A673 (cell line): ENCODE results near the gene SYNE1. TPM values are rescaled to one million over a fixed set of nuclear protein-coding genes. Genes with fewer than 3 reads are reported as not detected.
"Not testable (repeated sequence)": the region's sequence is repeated elsewhere in the genome, so short reads cannot be mapped to it uniquely, and the experiment has no call there.

ENCODE experiments used
- BruUV-seq: library from RNA; stranded (reverse); fragments of 400-500 nt; replicated peaks from 2 replicates; lab custom pipeline; 2021; lab: Mats Ljungman, UMichigan
- CTCF ChIA-PET: fragments of 300-600 bp; sonication (Branson Sonifier 250); formaldehyde crosslinking; loops from one replicate; lab custom pipeline; 2022; ENCODE audit warnings: antibody characterized with exemption; lab: Charles Lee
- POLR2A ChIA-PET: fragments of 300-600 bp; sonication (Branson Sonifier 250); formaldehyde crosslinking; loops from one replicate; lab custom pipeline; 2022; ENCODE audit warnings: antibody characterized with exemption; ENCODE audit not compliant: low non-redundant PET; lab: Charles Lee
- DNase-seq: peaks from one replicate; pipeline ENCODE4 v3.0.0-alpha.2; 2015; ENCODE audit warnings: low spot score
- H3K27ac ChIP-seq: fragments of 200-600 bp; sonication (generic); 2 replicates; pipeline ENCODE4 v1.5.1; 2016; ENCODE audit warnings: mixed run types, low read depth, mild to moderate bottlenecking, mixed read lengths, antibody characterized with exemption, low read length; ENCODE audit not compliant: poor library complexity, severe bottlenecking
- H3K27me3 ChIP-seq: fragments of 200-600 bp; sonication (generic); replicated peaks from 2 replicates; pipeline ENCODE4 v1.6.1; 2017; ENCODE audit warnings: mixed run types, low read depth, mild to moderate bottlenecking, mixed read lengths, antibody characterized with exemption, low read length; ENCODE audit not compliant: insufficient read depth, poor library complexity
- H3K36me3 ChIP-seq: fragments of 200-600 bp; sonication (generic); 2 replicates; pipeline ENCODE4 v1.6.1; 2016; ENCODE audit warnings: mixed run types, mild to moderate bottlenecking, mixed read lengths, antibody characterized with exemption, low read length; ENCODE audit not compliant: insufficient read depth, poor library complexity, severe bottlenecking
- H3K4me1 ChIP-seq: fragments of 200-600 bp; sonication (generic); 2 replicates; pipeline ENCODE4 v1.6.1; 2017; ENCODE audit warnings: mixed run types, mild to moderate bottlenecking, mixed read lengths, antibody characterized with exemption, low read length; ENCODE audit not compliant: insufficient read depth, poor library complexity, severe bottlenecking
- H3K4me3 ChIP-seq: fragments of 200-600 bp; sonication (generic); 2 replicates; pipeline ENCODE4 v1.5.1; 2016; ENCODE audit warnings: low read depth, mixed run types, mild to moderate bottlenecking, mixed read lengths, low read length; ENCODE audit not compliant: poor library complexity, severe bottlenecking
- H3K9me3 ChIP-seq: fragments of 200-600 bp; sonication (generic); 2 replicates; pipeline ENCODE4 v1.6.1; 2016; ENCODE audit warnings: mixed run types, low read depth, mild to moderate bottlenecking, mixed read lengths, antibody characterized with exemption, low read length; ENCODE audit not compliant: poor library complexity, severe bottlenecking
- EZH2 ChIP-seq: fragments of 200-600 bp; sonication (generic); IDR thresholded peaks from 2 replicates; pipeline ENCODE4 v1.6.1; 2017; ENCODE audit warnings: borderline replicate concordance, low read depth, mild to moderate bottlenecking, mixed read lengths, antibody characterized with exemption, low read length; ENCODE audit not compliant: poor library complexity, severe bottlenecking
- intact Hi-C: fragments of 100-400 bp; cut with micrococcal nuclease; formaldehyde crosslinking; loops from one replicate; pipeline ENCODE4 v1.10.0; 2022; ENCODE audit not compliant: unreplicated experiment
- total RNA-seq: library from RNA; stranded (reverse); gene quantifications from 2 replicates; pipeline ENCODE4 v1.2.3, GENCODE V29; 2021
- TF ChIP-seq, protein P1 (sequence below): fragments of 300-800, 200-600 bp; sonication (generic); conservative IDR thresholded peaks from 2 replicates; pipeline ENCODE4 v1.5.1; 2017; ENCODE audit warnings: low read depth, mild to moderate bottlenecking, antibody characterized with exemption, low read length, moderate library complexity, mixed read lengths

The SYNE1 gene
- total RNA-seq, 1 experiment from 2014 or later: 12.1 TPM

DNA sequence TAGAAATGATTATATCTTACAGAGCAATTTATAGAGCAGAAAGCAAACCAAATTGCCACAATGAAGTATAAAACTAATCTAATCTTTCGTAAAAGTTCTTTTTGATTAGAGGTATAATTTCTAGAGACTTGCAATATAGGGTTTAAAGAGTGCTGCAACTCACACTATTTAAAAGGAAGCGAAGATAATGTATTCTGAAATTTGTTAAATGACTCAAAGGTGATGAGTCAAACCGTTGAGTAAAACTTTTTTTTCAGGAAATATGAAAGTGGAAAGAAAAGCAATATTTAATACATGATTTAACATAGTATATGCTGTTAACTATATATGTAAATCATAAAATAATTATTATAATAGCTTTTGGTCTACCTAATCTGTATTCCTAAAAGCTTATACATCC lies 133.6 kb downstream of the SYNE1 start:
- TF ChIP-seq EZH2: no peak
- TF ChIP-seq, protein P1, sequence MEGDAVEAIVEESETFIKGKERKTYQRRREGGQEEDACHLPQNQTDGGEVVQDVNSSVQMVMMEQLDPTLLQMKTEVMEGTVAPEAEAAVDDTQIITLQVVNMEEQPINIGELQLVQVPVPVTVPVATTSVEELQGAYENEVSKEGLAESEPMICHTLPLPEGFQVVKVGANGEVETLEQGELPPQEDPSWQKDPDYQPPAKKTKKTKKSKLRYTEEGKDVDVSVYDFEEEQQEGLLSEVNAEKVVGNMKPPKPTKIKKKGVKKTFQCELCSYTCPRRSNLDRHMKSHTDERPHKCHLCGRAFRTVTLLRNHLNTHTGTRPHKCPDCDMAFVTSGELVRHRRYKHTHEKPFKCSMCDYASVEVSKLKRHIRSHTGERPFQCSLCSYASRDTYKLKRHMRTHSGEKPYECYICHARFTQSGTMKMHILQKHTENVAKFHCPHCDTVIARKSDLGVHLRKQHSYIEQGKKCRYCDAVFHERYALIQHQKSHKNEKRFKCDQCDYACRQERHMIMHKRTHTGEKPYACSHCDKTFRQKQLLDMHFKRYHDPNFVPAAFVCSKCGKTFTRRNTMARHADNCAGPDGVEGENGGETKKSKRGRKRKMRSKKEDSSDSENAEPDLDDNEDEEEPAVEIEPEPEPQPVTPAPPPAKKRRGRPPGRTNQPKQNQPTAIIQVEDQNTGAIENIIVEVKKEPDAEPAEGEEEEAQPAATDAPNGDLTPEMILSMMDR: no peak
- intact Hi-C loops: no loop called here
- Histone ChIP-seq H3K36me3 (no peaks in the 10 kb centered on the region), H3K27ac (no peak overlapping the region), H3K27me3 (no peaks in the 10 kb centered on the region), H3K4me3 (no peak overlapping the region), H3K4me1 (no peaks in the 10 kb centered on the region), H3K9me3 (no peaks in the 10 kb centered on the region)
- no peak for DNase-seq
- ChIA-PET CTCF (no interaction called here), POLR2A (no interaction called here)
- no TSS peak for BruUV-seq

DNA sequence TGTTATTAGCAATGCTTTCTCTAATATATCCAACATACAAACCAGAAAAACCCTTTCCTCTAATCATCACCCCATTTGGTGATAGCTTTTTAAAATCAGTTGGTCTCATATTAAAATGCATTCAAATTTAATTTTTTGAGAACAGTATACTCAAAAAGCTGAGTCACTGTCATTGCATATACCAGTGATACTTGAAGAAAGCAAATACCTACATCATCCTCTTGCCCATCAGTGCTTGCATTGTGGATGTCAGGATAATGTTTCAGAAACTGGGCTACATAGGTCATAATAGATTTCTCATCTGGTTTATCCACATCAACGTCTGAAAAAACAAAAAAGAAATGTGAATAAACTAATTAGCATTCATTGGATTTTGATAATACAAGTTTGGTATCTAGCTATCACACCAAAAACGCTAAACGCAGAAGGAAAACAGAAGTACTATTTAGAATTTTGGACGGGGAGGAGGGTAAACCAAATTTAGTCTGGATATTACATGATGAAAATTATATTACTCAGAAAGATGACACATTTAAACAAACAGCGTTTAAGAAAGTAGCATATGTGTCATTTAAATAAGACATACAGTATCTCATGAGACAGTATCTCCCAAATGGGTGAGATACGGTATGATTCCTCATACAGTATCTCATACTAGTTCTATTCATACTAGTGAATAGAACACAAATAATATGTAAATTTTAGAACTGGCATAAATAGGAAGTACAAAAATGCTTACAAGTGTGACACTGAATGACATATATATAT lies 134.6 kb downstream of the SYNE1 start:
- H3K27ac ChIP-seq: no peak overlapping the region
- H3K4me3 ChIP-seq: no peak overlapping the region
- no peaks in the 10 kb centered on the region for H3K4me1 ChIP-seq
- H3K36me3 ChIP-seq: no peaks in the 10 kb centered on the region
- ChIA-PET CTCF (no interaction called here), POLR2A (no interaction called here)
- intact Hi-C loops: no loop called here
- TF ChIP-seq EZH2: no peak
- DNase-seq: no peak
- no TSS peak for BruUV-seq
- no peaks in the 10 kb centered on the region for H3K27me3 ChIP-seq
- no peaks in the 10 kb centered on the region for H3K9me3 ChIP-seq

DNA sequence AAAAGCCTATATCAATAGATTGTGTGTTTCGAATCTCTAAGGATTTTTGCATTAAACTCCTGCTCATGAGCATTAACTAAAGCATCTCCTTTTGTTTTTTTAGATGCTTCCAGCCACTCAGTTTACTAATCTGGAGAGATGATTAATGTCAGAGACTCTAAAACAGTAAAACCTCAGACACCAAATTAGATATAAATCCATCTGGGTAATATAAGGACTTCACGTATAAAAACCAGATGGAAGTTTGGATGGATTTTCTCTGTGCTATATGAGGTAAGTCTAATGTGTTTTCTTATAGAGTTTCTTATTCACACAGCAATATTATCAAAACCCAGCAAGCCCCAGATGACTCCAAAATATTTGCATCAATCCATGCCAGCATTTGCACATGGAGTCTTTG lies 137.2 kb downstream of the SYNE1 start:
- BruUV-seq: no TSS peak
- Histone ChIP-seq H3K9me3 (no peaks in the 10 kb centered on the region), H3K27ac (no peak overlapping the region), H3K36me3 (no peaks in the 10 kb centered on the region), H3K4me1 (no peaks in the 10 kb centered on the region), H3K27me3 (no peaks in the 10 kb centered on the region), H3K4me3 (no peak overlapping the region)
- ChIA-PET CTCF (no interaction called here), POLR2A (no interaction called here)
- no peak for TF ChIP-seq EZH2
- TF ChIP-seq, protein P1: no peak
- intact Hi-C loops: no loop called here
- no peak for DNase-seq

DNA sequence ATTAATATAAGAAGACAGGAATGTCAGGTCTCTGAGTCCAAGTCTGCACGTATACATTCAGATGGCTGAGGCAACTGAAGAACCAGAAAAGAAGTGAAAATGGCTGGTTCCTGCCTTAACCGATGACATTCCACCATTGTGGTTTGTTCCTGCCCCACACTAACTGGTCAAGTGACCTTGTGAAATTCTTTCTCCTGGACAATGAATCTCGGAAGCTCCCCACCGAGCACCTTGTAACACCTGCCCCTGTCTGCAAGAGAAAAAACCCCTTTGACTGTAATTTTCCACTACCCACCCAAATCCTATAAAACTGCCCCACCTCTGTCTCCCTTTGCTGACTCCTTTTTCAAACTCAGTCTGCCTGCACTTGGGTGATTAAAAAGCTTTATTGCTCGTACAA lies 140.4 kb downstream of the SYNE1 start:
- Histone ChIP-seq H3K27me3 (no peaks in the 10 kb centered on the region), H3K9me3 (no peaks in the 10 kb centered on the region), H3K36me3 (no peaks in the 10 kb centered on the region), H3K4me1 (no peaks in the 10 kb centered on the region), H3K4me3 (no peak overlapping the region), H3K27ac (no peak overlapping the region)
- no TSS peak for BruUV-seq
- ChIA-PET POLR2A (no interaction called here), CTCF (no interaction called here)
- TF ChIP-seq EZH2: no peak
- TF ChIP-seq, protein P1: no peak
- intact Hi-C loops: no loop called here
- no peak for DNase-seq

DNA sequence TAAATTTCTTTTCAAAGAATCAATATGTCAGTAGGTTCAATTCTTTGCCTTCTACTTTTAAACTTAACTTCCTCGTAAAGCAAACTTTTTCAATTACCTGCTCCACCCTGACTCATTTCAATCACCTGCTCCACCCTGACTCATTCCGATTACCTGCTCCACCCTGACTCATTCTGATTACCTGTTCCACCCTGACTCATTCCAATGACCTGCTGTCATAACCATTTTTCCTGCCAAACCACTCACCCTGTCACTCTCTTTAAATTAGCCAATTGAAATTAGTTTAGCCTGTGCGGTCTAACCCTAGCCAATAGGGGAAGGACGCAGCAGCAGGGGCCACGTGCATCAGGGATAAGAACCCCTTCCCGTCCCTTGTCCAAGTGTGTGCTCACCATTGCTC lies 141.7 kb downstream of the SYNE1 start:
- intact Hi-C loops, H3K27me3 ChIP-seq, POLR2A ChIA-PET, H3K27ac ChIP-seq, DNase-seq, H3K36me3 ChIP-seq, H3K4me1 ChIP-seq, H3K4me3 ChIP-seq, H3K9me3 ChIP-seq, BruUV-seq, CTCF ChIA-PET: not testable (repeated sequence)
